Measurements from ENCODE around the gene KCNB1.

Gene KCNB1

DNA sequence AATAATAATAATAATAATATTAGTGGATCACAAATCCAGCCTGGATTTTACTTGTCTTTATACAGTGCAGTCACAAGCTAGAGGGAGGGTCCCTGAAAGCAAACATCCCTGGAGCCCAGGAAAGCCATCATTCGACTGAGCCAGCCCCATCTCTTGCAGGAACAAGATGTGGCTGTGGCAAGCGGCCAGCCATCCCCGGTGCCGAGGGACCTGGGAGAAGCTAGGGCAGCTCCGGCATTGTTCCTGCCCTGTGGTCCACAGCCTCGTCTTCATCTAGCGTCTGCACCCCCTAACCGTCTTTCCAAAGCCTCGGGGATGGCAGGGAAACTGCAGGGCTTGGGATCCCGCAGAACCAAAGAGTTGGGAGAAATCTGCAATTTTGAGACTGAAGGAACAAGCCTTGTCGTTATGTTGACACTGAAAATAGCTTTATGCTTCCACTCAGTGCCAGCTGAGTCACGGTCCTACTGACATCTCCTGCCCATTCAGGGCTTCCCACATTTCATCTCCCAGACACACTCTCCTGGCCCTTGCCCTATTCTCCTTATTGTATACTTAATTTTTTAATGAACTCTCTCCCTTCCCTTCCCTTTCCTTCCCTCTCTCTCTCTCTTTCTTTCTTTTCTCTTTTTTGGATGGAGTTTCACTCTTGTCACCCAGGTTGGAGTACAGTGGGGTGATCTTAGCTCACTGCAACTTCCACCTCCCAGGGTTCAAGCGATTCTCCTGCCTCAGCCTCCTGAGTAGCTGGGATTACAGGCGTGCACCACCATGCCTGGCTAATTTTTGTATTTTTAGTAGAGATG lies 142.1 kb downstream of the KCNB1 start:
- TF ChIP-seq MYC (IDR thresholded peaks at IDR 0.05; ENCODE audit: low read depth, low read length) (no peak), MAX (IDR thresholded peaks at IDR 0.05; ENCODE audit: low read depth, low read length) (no peak), POLR2A (IDR thresholded peaks at IDR 0.05; ENCODE audit: extremely low read depth, insufficient read length) (no peak), CTCF (IDR thresholded peaks at IDR 0.05; ENCODE audit: low read depth, low read length) (no peak)
- no peak for DNase-seq (ENCODE audit: low read depth)
- no peak overlapping the region for H3K4me3 ChIP-seq (ENCODE audit: low read depth, low read length)

GRCh38 chr20:49339123-49339522 lies 143.3 kb downstream of the KCNB1 start:
- DNase-seq (ENCODE audit: low read depth): no peak
- H3K4me3 ChIP-seq (ENCODE audit: low read depth, low read length): no peak overlapping the region
- TF ChIP-seq MAX (IDR thresholded peaks at IDR 0.05; ENCODE audit: low read depth, low read length): 0 out of 2 replicates have a peak, but pooled peaks have one; percentile 14
- no peak for TF ChIP-seq POLR2A (IDR thresholded peaks at IDR 0.05; ENCODE audit: extremely low read depth, insufficient read length)
- TF ChIP-seq CTCF (IDR thresholded peaks at IDR 0.05; ENCODE audit: low read depth, low read length): no peak
- no peak for TF ChIP-seq MYC (IDR thresholded peaks at IDR 0.05; ENCODE audit: low read depth, low read length)

DNA sequence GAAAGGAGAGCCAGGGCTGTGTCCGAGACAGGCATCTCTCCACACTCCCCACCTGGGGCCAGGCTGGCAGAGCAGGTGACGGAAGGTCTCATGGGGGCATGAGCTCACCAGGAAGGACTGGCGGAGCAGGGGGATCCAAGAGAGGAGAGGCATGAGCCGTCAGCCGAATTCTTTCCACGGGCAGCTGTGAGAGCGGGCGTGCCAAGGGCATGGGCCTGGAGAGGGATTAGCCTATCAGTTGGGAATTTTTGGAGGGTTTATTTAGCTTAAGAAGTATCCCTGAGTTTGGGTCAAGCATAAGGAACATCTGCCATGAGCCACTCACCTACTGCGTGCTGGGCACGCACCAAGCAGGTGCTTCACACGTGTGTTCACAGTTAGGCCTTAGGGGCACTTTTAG lies 144.4 kb downstream of the KCNB1 start:
- TF ChIP-seq MAX (IDR thresholded peaks at IDR 0.05; ENCODE audit: low read depth, low read length) (no peak), CTCF (IDR thresholded peaks at IDR 0.05; ENCODE audit: low read depth, low read length) (no peak), POLR2A (IDR thresholded peaks at IDR 0.05; ENCODE audit: extremely low read depth, insufficient read length) (no peak), MYC (IDR thresholded peaks at IDR 0.05; ENCODE audit: low read depth, low read length) (no peak)
- H3K4me3 ChIP-seq (ENCODE audit: low read depth, low read length): no peak overlapping the region
- DNase-seq (ENCODE audit: low read depth): no peak

GRCh38 chr20:49337357-49337756 lies 145.1 kb downstream of the KCNB1 start:
- H3K4me3 ChIP-seq (ENCODE audit: low read depth, low read length): no peak overlapping the region
- TF ChIP-seq MAX (IDR thresholded peaks at IDR 0.05; ENCODE audit: low read depth, low read length) (no peak), MYC (IDR thresholded peaks at IDR 0.05; ENCODE audit: low read depth, low read length) (no peak), POLR2A (IDR thresholded peaks at IDR 0.05; ENCODE audit: extremely low read depth, insufficient read length) (no peak), CTCF (IDR thresholded peaks at IDR 0.05; ENCODE audit: low read depth, low read length) (no peak)
- no peak for DNase-seq (ENCODE audit: low read depth)

GRCh38 chr20:49336786-49337185 lies 145.7 kb downstream of the KCNB1 start:
- no peak for DNase-seq (ENCODE audit: low read depth)
- TF ChIP-seq MYC (IDR thresholded peaks at IDR 0.05; ENCODE audit: low read depth, low read length) (no peak), CTCF (IDR thresholded peaks at IDR 0.05; ENCODE audit: low read depth, low read length) (no peak), POLR2A (IDR thresholded peaks at IDR 0.05; ENCODE audit: extremely low read depth, insufficient read length) (no peak), MAX (IDR thresholded peaks at IDR 0.05; ENCODE audit: low read depth, low read length) (no peak)
- H3K4me3 ChIP-seq (ENCODE audit: low read depth, low read length): no peak overlapping the region

Measured in NB4 (cell line).